Right lobe of liver (tissue), 4 donors: ENCODE data around the gene RNF5.

Experiments used
- POLR2A ChIP-seq: fragments of 450-650 bp; IDR thresholded peaks from one replicate; pipeline ENCODE4 v1.6.1; 2017; ENCODE audit warnings: antibody characterized with exemption, mild to moderate bottlenecking
- TF ChIP-seq, protein P1 (sequence below), 4 donors: fragments of 200-600 bp in 3 of 4; fragments of 450-650 bp in 1 of 4; IDR thresholded peaks; one replicate each; pipeline versions ENCODE4 v1.5.1 to v1.8.0; 2016 to 2022; ENCODE audit warnings: antibody characterized with exemption in 4 of 4, mild to moderate bottlenecking in 2 of 4
- donor health status: DM: no; HTN: no; CAD: no.
- donor health status: DM: no; HTN: no; CAD: no.
- donor health status: DM: no; HTN: yes; CAD: no.

DNA sequence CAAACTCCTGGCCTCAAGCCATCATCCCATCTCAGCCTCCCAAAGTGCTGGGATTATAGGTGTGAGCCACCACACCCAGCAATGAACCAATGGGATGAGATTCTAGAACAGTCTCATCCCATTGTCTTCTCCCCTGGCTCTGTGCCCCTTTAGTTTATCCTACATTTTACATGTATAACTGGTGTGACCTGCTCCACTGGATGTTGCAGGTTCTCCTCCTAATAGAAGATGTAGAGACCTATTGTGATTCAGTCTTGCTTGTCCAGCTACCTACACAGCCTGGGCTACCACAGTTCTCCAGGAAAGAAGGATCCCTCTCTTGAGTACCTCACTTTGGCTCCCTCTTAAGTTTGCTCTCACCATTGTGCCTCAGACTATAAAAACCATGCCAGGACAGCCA, 46.1 kb upstream of the RNF5 start:
- TF ChIP-seq POLR2A: no peak
- TF ChIP-seq, protein P1, sequence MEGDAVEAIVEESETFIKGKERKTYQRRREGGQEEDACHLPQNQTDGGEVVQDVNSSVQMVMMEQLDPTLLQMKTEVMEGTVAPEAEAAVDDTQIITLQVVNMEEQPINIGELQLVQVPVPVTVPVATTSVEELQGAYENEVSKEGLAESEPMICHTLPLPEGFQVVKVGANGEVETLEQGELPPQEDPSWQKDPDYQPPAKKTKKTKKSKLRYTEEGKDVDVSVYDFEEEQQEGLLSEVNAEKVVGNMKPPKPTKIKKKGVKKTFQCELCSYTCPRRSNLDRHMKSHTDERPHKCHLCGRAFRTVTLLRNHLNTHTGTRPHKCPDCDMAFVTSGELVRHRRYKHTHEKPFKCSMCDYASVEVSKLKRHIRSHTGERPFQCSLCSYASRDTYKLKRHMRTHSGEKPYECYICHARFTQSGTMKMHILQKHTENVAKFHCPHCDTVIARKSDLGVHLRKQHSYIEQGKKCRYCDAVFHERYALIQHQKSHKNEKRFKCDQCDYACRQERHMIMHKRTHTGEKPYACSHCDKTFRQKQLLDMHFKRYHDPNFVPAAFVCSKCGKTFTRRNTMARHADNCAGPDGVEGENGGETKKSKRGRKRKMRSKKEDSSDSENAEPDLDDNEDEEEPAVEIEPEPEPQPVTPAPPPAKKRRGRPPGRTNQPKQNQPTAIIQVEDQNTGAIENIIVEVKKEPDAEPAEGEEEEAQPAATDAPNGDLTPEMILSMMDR (IDR thresholded peaks at IDR 0.05): no peak
